Activated CD4-positive, alpha-beta T cell treated with anti-CD3 and anti-CD28 coated beads, Interleukin-2, amount 50 U/mL, for 16 hours (primary cell): ENCODE data around the gene SUMO2.
"Not testable (repeated sequence)": the region's sequence is repeated elsewhere in the genome, so short reads cannot be mapped to it uniquely, and the experiment has no call there.

ENCODE experiments used
- DNase-seq: peaks from one replicate; pipeline ENCODE4 v3.0.0-alpha.2; 2020

SUMO2 gene

GRCh38 chr17:75181608-75182318, 996 bp downstream of the SUMO2 start:
- peak; percentile 37 for DNase-seq

GRCh38 chr17:75181110-75181509, 1.6 kb downstream of the SUMO2 start:
- no peak for DNase-seq

GRCh38 chr17:75178453-75178852, 4.3 kb downstream of the SUMO2 start:
- no peak for DNase-seq

- DNase-seq = no peak
Observed at GRCh38 chr17:75176625-75177024, 6.1 kb downstream of the SUMO2 start.

- no peak for DNase-seq
Observed at GRCh38 chr17:75174996-75175395, 7.8 kb downstream of the SUMO2 start.

- DNase-seq = no peak
Observed at GRCh38 chr17:75173526-75173925, 9.2 kb downstream of the SUMO2 start.

- DNase-seq = no peak
Observed at GRCh38 chr17:75168998-75169397, 13.8 kb downstream of the SUMO2 start.

GRCh38 chr17:75164606-75165005, 18.2 kb downstream of the SUMO2 start:
- DNase-seq = not testable (repeated sequence)

GRCh38 chr17:75163074-75163473, 19.7 kb downstream of the SUMO2 start:
- no peak for DNase-seq

- no peak for DNase-seq
Observed at GRCh38 chr17:75160211-75160610, 22.5 kb downstream of the SUMO2 start.

- DNase-seq = no peak
Observed at GRCh38 chr17:75159196-75160031, 23.3 kb downstream of the SUMO2 start.

- not testable (repeated sequence) for DNase-seq
Observed at GRCh38 chr17:75158480-75158879, 24.3 kb downstream of the SUMO2 start.

- no peak for DNase-seq
Observed at GRCh38 chr17:75155191-75155601, 27.6 kb downstream of the SUMO2 start.

- DNase-seq = peak; percentile 100
Observed at GRCh38 chr17:75154195-75155106, 28.3 kb downstream of the SUMO2 start, which contains the start of gene JPT1. Gene JPT1 (minus strand): TSS chr17:75154512. CDS start chr17:75154397, 115 bp downstream.

- peak; percentile 35 for DNase-seq
Observed at GRCh38 chr17:75153780-75154194, 29.0 kb downstream of the SUMO2 start.

- DNase-seq = peak; percentile 51
Observed at GRCh38 chr17:75152922-75153779, 29.6 kb downstream of the SUMO2 start.

GRCh38 chr17:75152523-75152921, 30.2 kb downstream of the SUMO2 start:
- no peak for DNase-seq

- DNase-seq = no peak
Observed at GRCh38 chr17:75151930-75152329, 30.8 kb downstream of the SUMO2 start.

GRCh38 chr17:75147878-75148546, 34.7 kb downstream of the SUMO2 start:
- no peak for DNase-seq

GRCh38 chr17:75146592-75146991, 36.2 kb downstream of the SUMO2 start:
- DNase-seq = no peak

- no peak for DNase-seq
Observed at GRCh38 chr17:75144816-75145512, 37.8 kb downstream of the SUMO2 start.
